Erythroblast (primary cell): Measurements from ENCODE around the gene PCDHGC5.

ENCODE experiments used
- DNase-seq, 2 experiments: peaks; one replicate each; lab custom pipeline; 2025; lab: John Stamatoyannopoulos, UW
- GATA1 ChIP-seq: IDR thresholded peaks from 2 replicates; pipeline ENCODE4 v1.6.1; 2011; ENCODE audit warnings: low read depth, mild to moderate bottlenecking, control low read depth, low read length, moderate library complexity
- POLR2A ChIP-seq: IDR thresholded peaks from 2 replicates; pipeline ENCODE4 v1.6.1; 2011; ENCODE audit warnings: mild to moderate bottlenecking, low read length

The PCDHGC5 gene

DNA sequence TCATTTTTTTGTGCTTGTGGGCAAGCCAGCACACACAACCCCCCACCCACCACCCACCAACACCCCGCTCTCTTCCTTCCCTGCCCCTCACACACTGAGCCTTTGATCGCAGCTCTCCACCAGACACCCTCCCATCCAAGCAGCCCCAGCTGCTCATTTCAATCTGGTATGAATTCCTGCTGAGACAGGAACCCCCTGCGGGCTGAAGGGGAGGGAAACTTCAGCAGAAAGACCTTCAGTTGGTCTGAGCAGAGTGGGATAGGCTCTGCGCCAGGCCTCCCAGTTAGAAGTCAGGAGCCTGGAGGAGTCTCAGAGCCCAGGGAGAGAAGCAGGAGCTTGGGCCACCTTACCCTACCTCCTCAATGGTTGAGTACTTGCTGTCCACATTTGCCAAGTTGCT is 7.2 kb downstream of the PCDHGC5 start:
- DNase-seq: no peak
- no peak for TF ChIP-seq POLR2A
- no peak for TF ChIP-seq GATA1

- TF ChIP-seq POLR2A: no peak
- TF ChIP-seq GATA1: no peak
- no peak for DNase-seq
These were observed 12.9 kb downstream of the PCDHGC5 start for GRCh38 chr5:141501761-141502160.

GRCh38 chr5:141503681-141504080 is 14.8 kb downstream of the PCDHGC5 start:
- TF ChIP-seq GATA1 (no peak), POLR2A (no peak)
- no peak for DNase-seq

- no peak for DNase-seq
- no peak for TF ChIP-seq POLR2A
- TF ChIP-seq GATA1: no peak
These were observed 15.3 kb downstream of the PCDHGC5 start for GRCh38 chr5:141504216-141504615.

GRCh38 chr5:141506381-141507155 is 17.7 kb downstream of the PCDHGC5 start:
- DNase-seq: no peak
- TF ChIP-seq GATA1 (no peak), POLR2A (no peak)

DNA sequence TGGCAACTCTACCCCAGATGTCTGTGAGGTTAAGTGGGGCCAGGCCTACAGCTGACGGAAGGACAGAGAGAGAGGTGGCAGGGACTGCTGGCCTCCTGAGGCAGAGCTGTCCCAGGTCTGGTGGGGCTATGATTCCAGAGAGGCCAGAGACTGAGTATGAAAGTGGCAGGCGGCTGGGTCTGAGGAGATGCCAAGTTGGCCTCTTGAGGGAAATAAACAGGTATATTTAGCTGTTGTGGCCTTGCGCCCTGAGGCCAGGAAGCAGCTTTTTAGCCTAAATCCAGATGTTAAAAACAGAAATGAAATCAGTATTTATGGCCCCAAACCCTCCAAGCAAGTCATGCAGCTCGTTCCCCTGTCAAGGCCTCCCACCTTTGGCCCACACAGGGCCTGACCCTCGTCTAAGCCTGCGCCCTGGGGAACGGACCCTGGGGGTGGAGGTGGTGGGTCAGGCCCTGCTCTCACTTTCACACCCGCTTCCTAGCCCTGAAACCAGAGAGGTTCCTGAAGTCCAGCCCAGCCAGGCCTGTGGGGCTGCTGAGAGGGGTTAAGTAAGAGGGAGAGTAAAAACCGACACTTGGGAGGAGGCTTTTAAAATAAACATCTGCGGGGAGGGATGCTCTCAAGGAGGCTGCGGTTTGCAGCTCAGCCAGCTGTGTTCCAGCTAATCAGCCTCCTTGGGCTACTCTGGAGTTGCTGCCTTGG is 18.7 kb downstream of the PCDHGC5 start:
- DNase-seq: no peak
- no peak for TF ChIP-seq GATA1
- TF ChIP-seq POLR2A: no peak

- no peak for DNase-seq
- TF ChIP-seq POLR2A (no peak), GATA1 (no peak)
These were observed 19.5 kb downstream of the PCDHGC5 start for GRCh38 chr5:141508440-141508797.

GRCh38 chr5:141508798-141509611 is 20.1 kb downstream of the PCDHGC5 start:
- TF ChIP-seq GATA1: no peak
- TF ChIP-seq POLR2A: no peak
- no peak for DNase-seq

DNA sequence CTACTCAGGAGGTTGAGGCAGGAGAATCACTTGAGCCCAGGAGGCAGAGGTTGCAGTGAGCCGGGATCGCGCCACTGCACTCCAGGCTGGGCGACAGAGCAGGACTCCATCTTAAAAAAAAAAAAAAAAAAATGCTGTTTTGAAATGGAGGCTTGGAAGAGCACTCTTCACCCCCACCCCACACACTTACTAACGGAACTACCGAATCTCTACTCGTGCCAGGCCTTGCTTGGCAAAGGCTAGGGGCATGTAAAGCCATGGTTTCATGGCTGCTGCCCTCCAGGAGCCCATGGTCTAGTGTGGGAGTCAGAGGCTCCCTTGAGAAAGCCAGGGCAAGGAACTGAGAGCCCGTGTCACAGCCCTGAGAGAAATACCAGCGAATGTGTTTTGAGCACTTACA is 21.3 kb downstream of the PCDHGC5 start:
- no peak for DNase-seq
- TF ChIP-seq GATA1: no peak
- TF ChIP-seq POLR2A: no peak

- TF ChIP-seq POLR2A (no peak), GATA1 (no peak)
- DNase-seq: no peak
These were observed 22.1 kb downstream of the PCDHGC5 start for GRCh38 chr5:141510850-141511601.

DNA sequence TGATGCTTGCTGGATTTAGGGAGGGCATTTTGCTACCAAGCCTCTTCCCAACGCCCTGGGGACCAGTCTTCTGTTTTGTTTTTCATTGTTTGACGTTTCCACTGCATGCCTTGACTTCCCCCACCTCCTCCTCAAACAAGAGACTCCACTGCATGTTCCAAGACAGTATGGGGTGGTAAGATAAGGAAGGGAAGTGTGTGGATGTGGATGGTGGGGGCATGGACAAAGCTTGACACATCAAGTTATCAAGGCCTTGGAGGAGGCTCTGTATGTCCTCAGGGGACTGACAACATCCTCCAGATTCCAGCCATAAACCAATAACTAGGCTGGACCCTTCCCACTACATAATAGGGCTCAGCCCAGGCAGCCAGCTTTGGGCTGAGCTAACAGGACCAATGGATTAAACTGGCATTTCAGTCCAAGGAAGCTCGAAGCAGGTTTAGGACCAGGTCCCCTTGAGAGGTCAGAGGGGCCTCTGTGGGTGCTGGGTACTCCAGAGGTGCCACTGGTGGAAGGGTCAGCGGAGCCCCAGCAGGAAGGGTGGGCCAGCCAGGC is 23.0 kb downstream of the PCDHGC5 start:
- no peak for TF ChIP-seq GATA1
- no peak for TF ChIP-seq POLR2A
- no peak for DNase-seq

GRCh38 chr5:141512390-141512910 is 23.6 kb downstream of the PCDHGC5 start:
- peak; percentile 76 to 86 for DNase-seq
- TF ChIP-seq GATA1: no peak
- no peak for TF ChIP-seq POLR2A
